ENCODE data around the gene EPN2.

DNA sequence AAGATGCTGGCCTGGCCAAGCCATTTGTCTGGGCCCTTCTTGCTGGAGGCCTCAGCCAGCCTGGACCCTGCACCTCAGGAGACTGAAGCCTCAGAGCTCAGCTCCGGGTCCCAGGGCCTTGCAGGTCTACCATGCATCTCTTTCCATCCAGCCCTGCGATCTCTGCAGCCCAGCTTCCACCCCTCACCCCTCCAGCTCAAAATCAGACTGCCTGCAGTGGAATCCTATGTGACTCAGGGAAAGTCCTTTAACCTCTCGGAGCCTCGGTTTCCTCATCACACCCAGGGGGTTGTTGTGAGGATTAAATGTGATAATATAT lies 128.3 kb downstream of the EPN2 start:
- TF ChIP-seq POLR2A (IDR thresholded peaks at IDR 0.05) (no peak), CTCF (IDR thresholded peaks at IDR 0.05) (no peak)

Data from right lobe of liver (tissue), 4 donors.